ENCODE measurements around the gene DNAJB9.

GRCh38 chr7:108592646-108593201 lies 23.1 kb downstream of the DNAJB9 start:
- no peak for TF ChIP-seq CTCF (IDR thresholded peaks at IDR 0.05)
- TF ChIP-seq POLR2A (IDR thresholded peaks at IDR 0.05): no peak
